ENCODE measurements around the gene STK33. TPM values are rescaled to one million over a fixed set of nuclear protein-coding genes. Genes with fewer than 3 reads are reported as not detected.

Gene STK33
- polyA plus RNA-seq, 1 of the 3 experiments (the other 2 are of a cell fraction), result 12.3 TPM

DNA sequence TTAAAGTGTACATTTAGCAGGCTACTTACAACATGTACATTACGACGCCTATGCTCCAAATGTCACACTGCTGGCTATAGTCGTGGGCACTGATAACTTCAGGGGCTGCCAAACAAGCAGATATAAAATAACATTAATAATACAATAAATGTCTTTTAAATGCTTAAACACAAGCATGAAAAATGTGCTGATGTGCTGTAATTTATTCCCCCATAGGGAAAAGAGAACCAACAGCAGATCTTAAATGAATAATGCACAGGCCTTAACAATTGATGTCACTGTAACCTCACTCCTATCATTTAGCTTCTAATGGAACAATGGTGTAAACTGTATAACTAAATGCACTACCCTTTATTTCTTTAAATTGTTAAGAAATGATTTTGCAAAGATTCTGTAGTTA, 153.4 kb downstream of the STK33 start:
- TF ChIP-seq YY1 (IDR thresholded peaks at IDR 0.05; ENCODE audit: low read depth) (no peak), JUND (IDR thresholded peaks at IDR 0.05) (no peak), TCF12 (IDR thresholded peaks at IDR 0.05) (no peak), GABPA (IDR thresholded peaks at IDR 0.05; ENCODE audit: low read depth) (no peak), NFIC (IDR thresholded peaks at IDR 0.05; ENCODE audit: borderline replicate concordance) (no peak), MEF2A (IDR thresholded peaks at IDR 0.05; ENCODE audit: borderline replicate concordance, low read depth) (no peak), FOXJ3 (CRISPR knock-in tag; IDR thresholded peaks at IDR 0.05) (no peak), TEAD4 (IDR thresholded peaks at IDR 0.05; ENCODE audit: borderline replicate concordance, insufficient read depth) (no peak)
- TF ChIP-seq, protein P1, sequence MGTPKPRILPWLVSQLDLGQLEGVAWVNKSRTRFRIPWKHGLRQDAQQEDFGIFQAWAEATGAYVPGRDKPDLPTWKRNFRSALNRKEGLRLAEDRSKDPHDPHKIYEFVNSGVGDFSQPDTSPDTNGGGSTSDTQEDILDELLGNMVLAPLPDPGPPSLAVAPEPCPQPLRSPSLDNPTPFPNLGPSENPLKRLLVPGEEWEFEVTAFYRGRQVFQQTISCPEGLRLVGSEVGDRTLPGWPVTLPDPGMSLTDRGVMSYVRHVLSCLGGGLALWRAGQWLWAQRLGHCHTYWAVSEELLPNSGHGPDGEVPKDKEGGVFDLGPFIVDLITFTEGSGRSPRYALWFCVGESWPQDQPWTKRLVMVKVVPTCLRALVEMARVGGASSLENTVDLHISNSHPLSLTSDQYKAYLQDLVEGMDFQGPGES (IDR thresholded peaks at IDR 0.05; ENCODE audit: low read depth, low read length), result no peak
- TF ChIP-seq, protein P2, sequence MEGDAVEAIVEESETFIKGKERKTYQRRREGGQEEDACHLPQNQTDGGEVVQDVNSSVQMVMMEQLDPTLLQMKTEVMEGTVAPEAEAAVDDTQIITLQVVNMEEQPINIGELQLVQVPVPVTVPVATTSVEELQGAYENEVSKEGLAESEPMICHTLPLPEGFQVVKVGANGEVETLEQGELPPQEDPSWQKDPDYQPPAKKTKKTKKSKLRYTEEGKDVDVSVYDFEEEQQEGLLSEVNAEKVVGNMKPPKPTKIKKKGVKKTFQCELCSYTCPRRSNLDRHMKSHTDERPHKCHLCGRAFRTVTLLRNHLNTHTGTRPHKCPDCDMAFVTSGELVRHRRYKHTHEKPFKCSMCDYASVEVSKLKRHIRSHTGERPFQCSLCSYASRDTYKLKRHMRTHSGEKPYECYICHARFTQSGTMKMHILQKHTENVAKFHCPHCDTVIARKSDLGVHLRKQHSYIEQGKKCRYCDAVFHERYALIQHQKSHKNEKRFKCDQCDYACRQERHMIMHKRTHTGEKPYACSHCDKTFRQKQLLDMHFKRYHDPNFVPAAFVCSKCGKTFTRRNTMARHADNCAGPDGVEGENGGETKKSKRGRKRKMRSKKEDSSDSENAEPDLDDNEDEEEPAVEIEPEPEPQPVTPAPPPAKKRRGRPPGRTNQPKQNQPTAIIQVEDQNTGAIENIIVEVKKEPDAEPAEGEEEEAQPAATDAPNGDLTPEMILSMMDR (IDR thresholded peaks at IDR 0.05), result no peak
- TF ChIP-seq, protein P3, sequence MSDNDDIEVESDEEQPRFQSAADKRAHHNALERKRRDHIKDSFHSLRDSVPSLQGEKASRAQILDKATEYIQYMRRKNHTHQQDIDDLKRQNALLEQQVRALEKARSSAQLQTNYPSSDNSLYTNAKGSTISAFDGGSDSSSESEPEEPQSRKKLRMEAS (IDR thresholded peaks at IDR 0.05; ENCODE audit: low read depth), result no peak
- TF ChIP-seq, protein P4, sequence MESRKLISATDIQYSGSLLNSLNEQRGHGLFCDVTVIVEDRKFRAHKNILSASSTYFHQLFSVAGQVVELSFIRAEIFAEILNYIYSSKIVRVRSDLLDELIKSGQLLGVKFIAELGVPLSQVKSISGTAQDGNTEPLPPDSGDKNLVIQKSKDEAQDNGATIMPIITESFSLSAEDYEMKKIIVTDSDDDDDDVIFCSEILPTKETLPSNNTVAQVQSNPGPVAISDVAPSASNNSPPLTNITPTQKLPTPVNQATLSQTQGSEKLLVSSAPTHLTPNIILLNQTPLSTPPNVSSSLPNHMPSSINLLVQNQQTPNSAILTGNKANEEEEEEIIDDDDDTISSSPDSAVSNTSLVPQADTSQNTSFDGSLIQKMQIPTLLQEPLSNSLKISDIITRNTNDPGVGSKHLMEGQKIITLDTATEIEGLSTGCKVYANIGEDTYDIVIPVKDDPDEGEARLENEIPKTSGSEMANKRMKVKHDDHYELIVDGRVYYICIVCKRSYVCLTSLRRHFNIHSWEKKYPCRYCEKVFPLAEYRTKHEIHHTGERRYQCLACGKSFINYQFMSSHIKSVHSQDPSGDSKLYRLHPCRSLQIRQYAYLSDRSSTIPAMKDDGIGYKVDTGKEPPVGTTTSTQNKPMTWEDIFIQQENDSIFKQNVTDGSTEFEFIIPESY (IDR thresholded peaks at IDR 0.05; ENCODE audit: borderline replicate concordance, low read depth), result no peak
- WGBS (ENCODE audit: low lambda C conversion rate), result 94% methylated on average over 3 of the region's 3 CpGs
- Histone ChIP-seq H3K27me3 (ENCODE audit: insufficient read depth) (no peaks in the 10 kb centered on the region), H3K4me3 (ENCODE audit: low read depth in 2 of 2, low read length in 1 of 2) (no peak overlapping the region), H3K9me3 (no peaks in the 10 kb centered on the region), H3F3A (replicated peaks; ENCODE audit: insufficient read depth) (no peaks in the 10 kb centered on the region), H3K36me3 (replicated peaks in 1 of 2; ENCODE audit: control insufficient read depth in 1 of 2, insufficient read depth in 2 of 2, low read length in 1 of 2) (no peaks in the 10 kb centered on the region), H3K27ac (ENCODE audit: low read depth in 2 of 2, low read length in 1 of 2) (no peak overlapping the region), H3K79me2 (ENCODE audit: insufficient read depth) (no peaks in the 10 kb centered on the region), H2AFZ (ENCODE audit: low read depth) (no peak overlapping the region), H3K4me1 (ENCODE audit: control insufficient read depth in 1 of 2, insufficient read depth in 2 of 2, low read depth in 1 of 2, low read length in 1 of 2) (peaks cover 0 to 3% of the 10 kb centered on the region in 2 experiments; a peak in 1 of 4 replicates), H3K9me2 (no peaks in the 10 kb centered on the region), H3K4me2 (no peak overlapping the region), H4K20me1 (ENCODE audit: insufficient read depth) (no peaks in the 10 kb centered on the region), H3K9ac (no peak overlapping the region)
- CTCF ChIA-PET, result interaction anchor here (0.8 kb wide), 1 partner anchor 113 kb away, joined by 3 read pairs; no protein-coding TSS in a partner anchor
- POLR2A ChIA-PET, result no interaction called here
- no peak for DNase-seq

DNA sequence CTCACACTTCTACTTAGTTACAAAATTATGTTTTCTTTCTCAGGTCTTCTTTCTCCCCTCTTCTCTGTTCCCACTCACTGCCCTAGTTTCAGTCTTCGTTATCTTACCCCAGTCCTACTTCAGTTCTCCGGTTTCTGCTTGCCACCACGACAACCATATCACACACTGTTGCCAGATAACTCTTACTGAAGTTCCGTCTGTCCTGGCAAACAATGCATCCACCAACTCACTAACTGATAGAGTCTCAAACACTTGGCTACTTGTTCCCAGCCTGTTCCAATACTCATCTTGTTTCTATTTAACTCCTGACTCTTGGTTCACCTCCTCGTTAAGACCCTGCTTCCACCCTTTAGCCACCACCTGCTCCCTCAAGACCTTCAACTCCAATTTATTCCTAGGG, 164.5 kb downstream of the STK33 start:
- WGBS (ENCODE audit: low lambda C conversion rate), result 68% methylated on average over 5 of the region's 5 CpGs
- Histone ChIP-seq H2AFZ (ENCODE audit: low read depth) (no peak overlapping the region), H3F3A (replicated peaks; ENCODE audit: insufficient read depth) (no peaks in the 10 kb centered on the region), H3K9ac (no peak overlapping the region), H3K9me2 (no peaks in the 10 kb centered on the region), H3K27me3 (ENCODE audit: insufficient read depth) (no peaks in the 10 kb centered on the region), H3K4me3 (ENCODE audit: low read depth in 2 of 2, low read length in 1 of 2) (no peak overlapping the region), H3K36me3 (replicated peaks in 1 of 2; ENCODE audit: control insufficient read depth in 1 of 2, insufficient read depth in 2 of 2, low read length in 1 of 2) (no peaks in the 10 kb centered on the region), H3K9me3 (no peaks in the 10 kb centered on the region), H3K4me2 (no peak overlapping the region), H4K20me1 (ENCODE audit: insufficient read depth) (no peaks in the 10 kb centered on the region), H3K79me2 (ENCODE audit: insufficient read depth) (no peaks in the 10 kb centered on the region), H3K4me1 (ENCODE audit: control insufficient read depth in 1 of 2, insufficient read depth in 2 of 2, low read depth in 1 of 2, low read length in 1 of 2) (no peaks in the 10 kb centered on the region), H3K27ac (ENCODE audit: low read depth in 2 of 2, low read length in 1 of 2) (no peak overlapping the region)
- ChIA-PET CTCF (no interaction called here), POLR2A (no interaction called here)
- TF ChIP-seq NFIC (IDR thresholded peaks at IDR 0.05; ENCODE audit: borderline replicate concordance), result no peak
- TF ChIP-seq, protein P2 (IDR thresholded peaks at IDR 0.05), result no peak
- DNase-seq, result no peak
